CD4-positive, alpha-beta T cell treated with Interleukin-15 for 1 hour (primary cell): ENCODE data around the gene FAT1.

Experiments
- DNase-seq: peaks from one replicate; pipeline ENCODE4 v3.0.0-alpha.2; 2020

Gene FAT1

GRCh38 chr4:186722796-186723291 lies 812 bp downstream of the FAT1 start:
- no peak for DNase-seq

- DNase-seq: no peak
These were observed 3.5 kb downstream of the FAT1 start for GRCh38 chr4:186719925-186720694.

- no peak for DNase-seq
These were observed 6.1 kb downstream of the FAT1 start for GRCh38 chr4:186717556-186717955.

- no peak for DNase-seq
These were observed 8.6 kb downstream of the FAT1 start for GRCh38 chr4:186715077-186715476.

- DNase-seq: no peak
These were observed 9.5 kb downstream of the FAT1 start for GRCh38 chr4:186714006-186714675.

GRCh38 chr4:186712690-186713089 lies 11.0 kb downstream of the FAT1 start:
- DNase-seq: no peak

- no peak for DNase-seq
These were observed 13.0 kb downstream of the FAT1 start for GRCh38 chr4:186710521-186711119.

- DNase-seq: no peak
These were observed 14.1 kb downstream of the FAT1 start for GRCh38 chr4:186709517-186709916.

GRCh38 chr4:186708554-186708953 lies 15.1 kb downstream of the FAT1 start:
- DNase-seq: no peak

GRCh38 chr4:186707996-186708395 lies 15.7 kb downstream of the FAT1 start:
- DNase-seq: no peak

- DNase-seq: no peak
These were observed 16.1 kb downstream of the FAT1 start for GRCh38 chr4:186707574-186707973.

GRCh38 chr4:186704057-186704456 lies 19.6 kb downstream of the FAT1 start:
- DNase-seq: no peak

- DNase-seq: no peak
These were observed 20.1 kb downstream of the FAT1 start for GRCh38 chr4:186703510-186703909.

- no peak for DNase-seq
These were observed 20.7 kb downstream of the FAT1 start for GRCh38 chr4:186702940-186703339.

- DNase-seq: no peak
These were observed 21.4 kb downstream of the FAT1 start for GRCh38 chr4:186702297-186702696.

- DNase-seq: no peak
These were observed 21.9 kb downstream of the FAT1 start for GRCh38 chr4:186701788-186702187.

GRCh38 chr4:186701273-186701672 lies 22.4 kb downstream of the FAT1 start:
- DNase-seq: no peak

GRCh38 chr4:186700746-186701145 lies 22.9 kb downstream of the FAT1 start:
- no peak for DNase-seq

- DNase-seq: no peak
These were observed 23.7 kb downstream of the FAT1 start for GRCh38 chr4:186699881-186700397.

- DNase-seq: no peak
These were observed 24.4 kb downstream of the FAT1 start for GRCh38 chr4:186699298-186699697.

GRCh38 chr4:186698525-186698924 lies 25.1 kb downstream of the FAT1 start:
- DNase-seq: no peak

- DNase-seq: no peak
These were observed 25.6 kb downstream of the FAT1 start for GRCh38 chr4:186698028-186698427.

- DNase-seq: no peak
These were observed 28.3 kb downstream of the FAT1 start for GRCh38 chr4:186695392-186695791.

GRCh38 chr4:186693894-186694293 lies 29.8 kb downstream of the FAT1 start:
- no peak for DNase-seq
